HL-60 (cell line): ENCODE measurements around the gene CENPX.

ENCODE experiments used
- CTCF ChIP-seq: IDR thresholded peaks from one replicate; pipeline ENCODE4 v1.5.1; 2011; ENCODE audit warnings: low read length, control low read depth, inconsistent platforms; ENCODE audit not compliant: insufficient read depth
- GABPA ChIP-seq: IDR thresholded peaks from 2 replicates; pipeline ENCODE4 v1.6.1; 2012; ENCODE audit warnings: low read depth
- POLR2AphosphoS5 ChIP-seq: IDR thresholded peaks from 2 replicates; pipeline ENCODE4 v1.6.1; 2012; ENCODE audit warnings: low read depth
- REST ChIP-seq: IDR thresholded peaks from 2 replicates; pipeline ENCODE4 v1.6.1; 2012; ENCODE audit warnings: low read depth; ENCODE audit not compliant: insufficient replicate concordance
- SPI1 ChIP-seq: IDR thresholded peaks from 2 replicates; pipeline ENCODE4 v1.6.1; 2012; ENCODE audit warnings: low read depth, mild to moderate bottlenecking, borderline replicate concordance

- TF ChIP-seq CTCF: no peak
- TF ChIP-seq POLR2AphosphoS5: no peak
- no peak for TF ChIP-seq REST
- TF ChIP-seq GABPA: no peak
- TF ChIP-seq SPI1: no peak
These were observed 5.6 kb upstream of the CENPX start for GRCh38 chr17:82028246-82028645.
